Left renal cortex interstitium (tissue), 4 donors: ENCODE measurements around the gene CPLX3. TPM values are rescaled to one million over a fixed set of nuclear protein-coding genes. Genes with fewer than 3 reads are reported as not detected.
A peak's percentile ranks its signal among the peaks of the same experiment; 100 is the strongest.

Source experiments
- DNase-seq, 4 donors: peaks; one replicate each; pipeline ENCODE4 v3.0.0-alpha.2; 2013; ENCODE audit warnings: low read depth in 4 of 4, low spot score in 2 of 4, missing footprints in 1 of 4
- polyA plus RNA-seq, 4 donors: library from polyadenylated mRNA; unstranded; fragments of 120-200 nt; gene quantifications; one replicate each; pipeline ENCODE4 v1.2.1, GENCODE V29; 2013; ENCODE audit not compliant: insufficient read length in 4 of 4

CPLX3 gene
- polyA plus RNA-seq, 4 donors: 0.07 TPM; not detected in 3

DNA sequence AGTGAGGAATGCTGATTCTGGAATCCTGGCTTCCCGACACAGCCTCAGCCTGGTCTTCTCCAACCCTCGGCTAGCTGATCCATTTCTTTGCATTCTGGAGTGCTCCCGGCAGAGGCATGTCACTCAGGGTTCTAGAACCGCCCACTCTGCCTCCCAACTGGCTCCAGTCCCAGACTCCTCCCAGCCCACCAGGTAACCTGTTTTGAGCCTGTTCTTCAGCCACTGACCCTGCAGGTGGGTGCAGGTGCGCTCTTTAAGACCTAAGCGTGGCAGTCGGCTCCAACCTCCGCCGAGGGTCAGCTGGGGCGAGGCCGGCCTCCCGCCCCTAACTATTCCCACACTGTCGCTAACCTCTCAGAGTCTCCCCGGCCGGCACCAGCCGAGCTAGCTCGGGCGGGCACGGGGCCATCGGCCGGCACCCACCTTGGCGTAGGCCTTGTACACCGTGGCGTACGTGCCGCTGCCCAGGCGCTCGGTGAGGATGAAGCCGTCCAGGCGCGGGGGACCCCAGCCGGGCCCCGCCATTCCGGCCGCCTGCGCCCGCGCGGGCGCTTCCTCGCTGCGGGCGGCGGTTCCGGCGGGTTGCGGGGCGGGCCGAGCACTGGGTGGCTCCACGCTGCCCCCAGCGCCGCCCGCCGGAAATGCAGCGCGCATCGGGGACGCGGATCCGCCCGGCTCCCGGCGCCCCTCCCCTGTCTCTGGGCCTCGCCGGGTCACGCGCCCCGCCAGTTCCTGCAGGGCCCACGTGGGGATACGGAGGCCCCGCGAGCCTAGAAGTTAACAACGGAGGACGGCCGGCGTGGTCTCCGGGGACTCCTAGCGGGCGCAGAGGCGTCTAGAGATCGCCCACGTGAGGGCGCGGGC, 16.4 kb downstream of the CPLX3 start, which contains the start of gene ULK3:
Gene ULK3 (minus strand): TSS at position 576 of the 864 bp plus-strand sequence. CDS start 51 bp downstream, at position 525.
- DNase-seq: peak; percentile 63 to 81 (median 68)

DNA sequence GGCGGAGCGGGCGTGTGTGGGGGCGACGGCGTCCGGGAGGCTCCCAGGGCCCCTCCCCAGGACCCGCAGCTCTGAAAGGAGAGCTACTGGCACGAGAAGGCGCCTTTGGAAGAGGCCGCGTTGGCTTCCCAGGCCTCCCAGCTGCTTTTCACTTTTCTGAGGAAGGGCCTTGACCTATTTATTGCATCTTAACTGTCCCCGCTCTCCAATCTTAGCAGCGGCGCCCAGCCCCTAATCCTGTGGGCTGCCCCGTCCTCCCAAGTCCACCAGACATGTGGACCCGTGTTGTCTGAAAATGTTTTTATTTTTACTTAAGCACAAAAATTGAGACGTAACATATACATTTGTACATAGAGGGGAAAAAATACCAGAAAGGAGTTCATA, 17.0 kb downstream of the CPLX3 start:
- DNase-seq: no peak

DNA sequence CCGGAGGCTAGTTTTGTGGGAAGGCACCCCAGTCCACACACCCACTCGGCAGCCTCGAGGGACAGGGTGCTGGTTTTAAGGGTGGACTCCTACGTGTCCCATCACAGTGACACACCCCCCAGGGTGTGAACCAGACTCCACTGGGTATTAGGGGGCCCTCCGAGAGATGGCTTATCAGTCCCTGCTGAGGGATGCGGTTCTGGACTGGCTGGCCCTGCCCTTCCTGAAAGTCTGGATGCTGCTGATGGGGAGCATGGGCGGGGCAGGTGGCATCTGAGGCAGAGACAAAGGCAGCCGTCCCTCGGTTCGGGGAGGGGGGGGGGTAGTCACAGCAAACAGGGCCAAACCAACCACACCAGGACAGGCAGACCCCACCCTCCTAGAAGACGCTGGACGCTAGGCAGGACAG, 17.5 kb downstream of the CPLX3 start:
- no peak for DNase-seq

DNA sequence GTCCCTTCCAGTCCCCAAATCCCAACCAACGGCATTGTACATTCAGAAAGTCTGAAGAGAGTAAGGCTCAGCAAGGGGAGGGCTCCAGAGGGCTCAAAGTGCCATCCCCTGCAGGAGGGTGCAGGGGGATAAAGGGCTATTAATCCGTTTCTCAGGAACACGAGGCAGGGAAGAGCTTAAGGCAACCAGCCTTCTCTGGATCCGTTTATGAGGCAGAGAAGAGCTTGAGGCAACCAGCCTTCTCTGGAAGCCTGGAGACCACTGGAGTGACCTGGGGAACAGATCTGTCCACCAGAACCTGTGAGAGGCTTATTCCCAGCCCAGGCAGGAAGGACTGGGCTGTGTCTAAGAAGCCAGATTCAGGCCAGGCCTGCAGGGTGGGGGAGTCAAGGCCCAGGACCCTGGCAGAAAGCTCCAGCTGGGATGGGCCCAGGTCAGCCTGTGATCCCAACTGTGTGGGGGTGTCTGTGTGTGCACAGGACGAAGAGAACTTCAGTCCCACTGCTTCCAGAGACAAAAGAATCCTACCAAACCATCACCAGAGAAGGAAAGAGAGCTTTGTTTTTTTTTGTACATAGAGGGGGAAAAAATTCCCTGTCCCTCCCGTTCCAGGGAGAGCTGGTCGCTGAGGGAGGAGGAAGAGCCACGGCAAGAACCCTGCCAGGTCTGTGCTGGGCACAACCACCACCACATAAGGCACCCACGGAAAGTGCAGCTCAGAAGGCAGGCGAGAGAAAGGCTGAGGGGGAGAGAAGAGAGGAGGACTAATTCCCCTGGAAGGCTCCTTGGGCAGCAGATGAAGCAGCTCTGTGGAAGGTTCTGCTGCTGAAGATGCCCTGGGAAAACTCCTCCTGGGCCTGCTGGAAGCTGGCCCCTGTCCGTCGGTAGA, 18.1 kb downstream of the CPLX3 start:
- DNase-seq: no peak

DNA sequence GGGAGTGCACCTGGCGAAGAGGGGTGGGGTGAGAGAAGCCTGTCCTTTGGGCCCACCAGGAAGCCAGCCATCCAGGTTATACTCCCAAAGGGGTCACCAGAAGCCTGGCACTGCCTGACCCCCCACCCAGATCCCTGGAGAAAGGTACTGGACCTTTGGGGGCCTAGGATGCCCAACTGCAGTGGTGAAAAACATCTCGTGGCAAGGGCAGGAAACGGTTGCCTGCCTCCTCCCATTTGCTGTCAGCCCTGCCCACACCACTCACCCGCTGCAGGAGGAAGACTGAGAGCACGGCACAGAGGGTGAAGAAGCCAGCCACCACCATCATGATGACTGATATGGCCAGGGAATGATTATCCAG, 18.8 kb downstream of the CPLX3 start:
- no peak for DNase-seq

DNA sequence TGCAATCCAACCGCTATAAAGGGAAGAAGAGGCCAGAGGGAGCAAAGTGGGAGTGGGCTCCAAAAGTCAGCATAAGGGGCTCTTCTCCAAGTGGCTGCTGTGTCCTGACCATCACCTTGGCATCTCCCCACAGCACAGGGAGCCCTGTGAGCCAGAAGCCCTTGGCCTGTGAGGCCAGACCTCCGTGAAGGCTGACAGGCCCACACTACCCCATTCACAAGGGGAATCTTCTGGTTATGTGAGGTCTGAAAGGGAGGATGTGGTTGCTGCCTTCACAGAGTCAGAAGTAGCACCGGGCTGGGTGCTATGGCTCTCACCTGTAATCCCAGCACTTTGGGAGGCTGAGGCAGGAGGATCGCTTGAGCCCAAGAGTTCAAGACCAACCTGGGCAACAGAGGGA, 19.2 kb downstream of the CPLX3 start:
- DNase-seq: no peak

DNA sequence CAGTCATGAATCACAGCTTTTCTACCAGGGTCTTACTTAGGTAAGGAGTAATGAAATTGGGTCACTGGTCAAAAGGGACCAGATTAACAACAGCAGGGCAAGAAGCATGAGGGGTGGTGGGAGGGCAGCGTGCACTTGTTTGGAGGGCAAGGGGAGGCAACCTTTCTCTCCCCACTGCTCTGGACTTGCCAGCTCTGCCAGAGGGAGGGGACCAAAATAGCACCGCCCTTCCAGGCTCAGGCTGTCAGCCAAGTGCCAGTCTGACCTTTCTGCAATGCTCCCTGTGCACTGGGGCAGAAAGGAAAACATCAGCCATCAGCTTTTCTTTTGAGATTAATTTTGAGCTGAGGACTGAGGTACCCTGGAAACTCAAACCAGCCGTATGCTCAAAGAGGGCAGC, 21.0 kb downstream of the CPLX3 start:
- no peak for DNase-seq

DNA sequence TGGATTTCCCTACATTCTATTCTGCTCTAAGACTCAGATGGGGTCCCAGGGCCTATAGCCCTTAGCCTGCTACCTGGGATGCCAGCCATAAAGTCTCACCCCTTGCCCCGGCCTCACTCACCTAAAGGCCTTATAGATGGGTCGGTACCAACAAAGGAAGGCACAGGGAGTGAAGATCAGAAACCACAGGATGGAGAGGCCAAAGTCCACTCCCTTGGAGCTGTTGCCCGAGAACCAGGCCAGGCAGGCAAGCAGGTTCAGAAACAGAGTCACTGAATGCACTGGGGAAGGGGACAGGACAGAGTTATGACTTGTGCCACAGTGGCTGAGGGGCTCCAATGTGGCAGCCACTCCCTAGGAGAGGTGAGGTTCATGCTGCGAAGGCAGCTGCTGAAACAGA, 24.0 kb downstream of the CPLX3 start:
- DNase-seq: no peak

DNA sequence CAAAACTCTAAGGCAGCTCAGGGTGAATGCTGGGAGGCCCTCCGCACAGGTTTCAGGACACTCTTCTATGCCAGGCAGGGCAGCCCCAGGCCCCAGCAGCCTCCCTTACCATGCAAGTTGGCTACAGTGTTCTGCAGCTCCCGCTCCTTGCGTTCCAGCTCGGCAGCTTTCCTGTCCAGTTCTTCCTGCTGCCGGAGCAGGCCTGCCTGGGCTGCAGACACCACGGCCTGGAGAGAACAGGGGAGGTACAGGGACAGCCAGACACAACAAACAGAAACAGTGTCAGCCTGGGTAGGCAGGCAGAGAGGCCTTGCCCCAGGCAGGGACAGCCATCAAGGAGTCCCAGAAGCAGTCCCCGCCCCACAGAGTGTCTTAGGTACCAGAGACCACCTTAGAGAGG, 25.5 kb downstream of the CPLX3 start:
- DNase-seq: no peak

DNA sequence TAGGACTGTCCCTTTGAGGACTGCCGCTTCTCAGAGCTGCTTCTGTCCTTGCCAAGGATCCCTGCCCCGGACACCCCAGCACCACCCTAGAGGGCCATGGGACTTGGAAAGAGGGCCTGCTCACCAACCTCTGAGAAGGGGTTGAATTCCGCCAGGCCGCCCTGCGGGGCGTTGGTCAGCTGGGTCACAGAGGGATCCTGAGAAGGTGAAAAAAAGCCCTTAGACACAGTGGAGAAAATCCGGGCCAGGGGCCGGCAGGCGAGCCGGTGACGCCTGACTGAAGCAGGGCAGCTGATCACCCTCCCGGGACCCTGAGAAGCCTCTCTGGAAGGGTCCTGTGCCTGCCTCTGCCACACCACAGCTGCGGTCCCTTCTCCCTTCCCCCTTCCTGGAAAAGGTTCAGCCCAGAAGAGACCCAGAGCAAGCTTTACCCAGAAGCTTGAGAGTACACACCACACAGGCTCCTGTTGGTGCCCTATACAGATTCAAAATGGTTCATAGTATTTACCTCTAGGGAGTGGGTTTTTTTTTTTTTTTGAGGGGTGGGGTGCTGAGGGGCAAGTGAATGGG, 28.1 kb downstream of the CPLX3 start:
- no peak for DNase-seq

DNA sequence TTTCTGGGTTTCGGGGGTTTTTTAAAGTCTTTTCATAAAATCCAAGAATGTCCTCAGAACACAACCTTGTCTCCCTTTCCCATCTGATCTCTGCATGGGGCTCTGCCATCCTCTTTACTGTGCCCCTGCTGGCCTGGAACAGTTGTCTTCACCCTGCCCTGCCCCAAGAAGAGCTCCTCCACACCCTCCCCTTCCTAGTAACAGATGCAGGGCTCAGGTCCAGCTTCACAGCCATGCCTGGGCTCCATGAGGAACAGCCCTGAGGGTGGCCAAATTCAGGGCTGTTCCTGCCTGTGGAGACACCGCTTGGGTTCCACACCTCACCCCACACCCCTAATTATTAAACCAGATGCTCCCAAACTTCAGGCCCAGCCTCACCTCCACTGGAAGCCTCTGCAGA, 29.4 kb downstream of the CPLX3 start:
- no peak for DNase-seq

DNA sequence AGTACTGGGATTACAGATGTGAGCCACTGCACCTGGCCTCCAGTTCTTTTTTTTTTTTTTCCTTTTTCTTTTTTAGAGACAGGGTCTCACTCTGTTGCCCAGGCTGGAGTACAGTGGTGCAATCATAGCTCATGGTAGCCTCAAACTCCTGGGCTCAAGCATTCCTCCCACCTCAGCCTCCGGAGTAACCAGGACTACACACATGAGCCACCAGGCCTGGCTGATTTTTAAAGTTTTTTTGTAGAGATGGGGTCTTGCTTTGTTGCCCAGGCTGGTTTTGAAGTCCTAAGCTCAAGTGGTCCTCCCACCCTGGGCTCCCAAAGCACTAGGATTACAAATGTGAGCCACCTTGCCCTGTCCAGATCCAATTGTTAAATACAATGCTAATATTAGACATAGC, 30.1 kb downstream of the CPLX3 start:
- DNase-seq: no peak

DNA sequence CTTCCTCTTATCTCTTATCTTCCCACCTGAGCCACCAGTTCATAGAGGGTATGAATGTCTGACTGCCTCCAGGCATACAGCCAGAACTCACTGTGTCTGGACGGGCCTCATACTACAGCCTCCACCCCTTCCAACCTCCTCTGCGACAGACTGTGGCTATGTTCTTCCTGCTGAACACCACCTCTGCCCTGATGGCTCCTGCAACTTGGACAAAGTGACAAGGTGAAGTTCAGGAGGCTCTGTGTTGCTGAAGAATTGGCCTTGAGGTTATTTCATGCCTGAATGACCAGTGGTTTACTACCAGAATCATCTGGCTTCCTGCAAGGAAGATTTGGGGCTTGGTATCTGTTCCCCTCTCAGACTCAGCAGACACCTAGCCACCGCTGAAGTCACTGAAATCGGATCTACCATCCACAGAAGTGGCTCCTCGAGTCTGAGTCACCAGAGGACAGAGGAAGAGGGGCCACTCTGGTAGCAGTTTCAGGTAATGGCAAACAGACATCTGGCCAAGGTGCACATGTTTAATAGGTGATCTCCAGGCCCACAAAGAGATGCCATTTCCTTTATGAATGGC, 30.7 kb downstream of the CPLX3 start:
- no peak for DNase-seq

DNA sequence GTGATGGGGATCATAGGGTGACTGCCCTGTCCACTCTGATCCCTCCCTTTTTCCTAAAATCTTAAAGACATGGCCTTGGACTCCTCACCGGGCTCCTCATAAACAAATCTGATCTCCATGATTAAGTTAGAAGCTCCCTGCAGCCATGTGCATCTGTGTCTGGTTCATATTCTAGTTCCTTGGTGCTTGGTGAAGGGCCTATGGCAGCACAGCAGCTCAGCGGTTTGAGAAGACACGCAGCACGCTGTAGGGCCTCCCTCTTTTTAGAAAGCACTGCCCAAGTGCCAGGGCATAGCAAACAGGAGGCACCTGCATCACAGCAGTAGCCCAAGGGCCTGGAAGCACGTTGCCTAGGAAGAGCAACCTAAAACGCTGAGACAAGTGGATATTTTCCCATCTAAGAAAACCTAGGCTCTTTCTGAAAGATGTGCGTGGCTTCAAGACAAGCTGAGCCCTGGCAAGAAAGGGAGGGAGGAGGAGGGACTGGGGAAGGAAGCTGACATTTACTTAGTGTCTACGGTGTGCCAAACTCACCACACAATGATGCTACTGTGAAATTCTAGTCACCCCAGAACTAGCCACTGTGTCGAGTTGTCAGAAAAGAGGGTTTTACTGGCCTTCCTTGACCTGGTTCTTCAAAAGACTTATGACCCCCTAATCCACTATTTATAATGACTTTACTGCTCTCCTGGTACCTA, 31.4 kb downstream of the CPLX3 start:
- no peak for DNase-seq

DNA sequence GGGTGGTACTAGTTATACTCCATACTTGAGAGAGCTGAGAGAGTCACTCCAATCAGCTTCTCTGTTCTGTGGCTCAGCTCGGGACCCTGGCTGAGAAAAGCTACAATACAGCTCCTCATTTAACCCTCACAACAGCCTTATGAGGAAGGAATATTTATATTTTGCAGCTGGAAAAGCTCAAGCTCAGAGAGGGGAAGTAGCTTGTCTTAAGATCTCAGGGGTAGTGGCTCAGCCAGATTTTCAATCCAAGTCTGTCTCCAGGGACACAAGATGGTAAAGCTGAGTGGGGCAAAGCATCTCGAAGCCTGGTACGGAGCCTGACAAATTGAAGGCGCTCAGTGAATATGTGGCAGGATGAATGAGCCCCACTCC, 31.9 kb downstream of the CPLX3 start:
- no peak for DNase-seq

DNA sequence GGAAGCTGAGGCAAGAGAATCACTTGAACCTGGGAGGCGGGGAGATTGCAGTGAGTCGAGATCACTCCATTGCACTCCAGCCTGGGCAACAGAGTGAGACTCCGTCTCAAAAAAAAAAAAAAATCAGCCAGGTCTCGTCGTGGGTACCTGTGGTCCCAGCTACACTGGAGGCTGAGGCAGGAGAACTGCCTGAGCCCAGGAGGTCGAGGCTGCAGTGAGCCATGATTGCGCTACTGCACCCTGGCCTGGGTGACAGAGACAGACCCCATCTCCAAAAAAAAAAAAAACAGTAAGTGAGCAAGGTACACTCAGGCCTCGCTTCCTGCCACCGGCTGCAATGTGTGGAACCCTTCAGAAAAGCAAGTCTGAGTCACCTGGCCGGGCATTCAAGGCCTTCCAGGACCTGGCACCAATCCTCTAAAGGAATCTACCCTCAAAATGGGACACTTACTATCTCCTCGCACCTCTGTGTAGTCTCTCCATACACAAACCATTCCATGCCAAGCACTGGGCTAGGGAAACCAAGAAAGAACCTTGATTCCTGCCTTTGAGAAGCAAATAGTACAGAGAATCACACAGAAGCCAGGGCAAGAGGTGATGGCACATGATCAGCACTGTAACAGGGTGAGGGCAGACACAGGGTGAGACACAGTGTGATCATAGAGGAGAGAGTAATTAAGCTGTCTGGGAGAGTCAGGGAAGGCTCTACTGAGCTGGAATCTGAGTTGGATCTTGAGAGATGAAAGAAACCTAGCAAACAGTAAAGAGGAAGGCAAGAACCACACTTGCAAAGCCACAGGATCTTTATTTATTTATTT, 37.0 kb downstream of the CPLX3 start:
- DNase-seq: no peak

DNA sequence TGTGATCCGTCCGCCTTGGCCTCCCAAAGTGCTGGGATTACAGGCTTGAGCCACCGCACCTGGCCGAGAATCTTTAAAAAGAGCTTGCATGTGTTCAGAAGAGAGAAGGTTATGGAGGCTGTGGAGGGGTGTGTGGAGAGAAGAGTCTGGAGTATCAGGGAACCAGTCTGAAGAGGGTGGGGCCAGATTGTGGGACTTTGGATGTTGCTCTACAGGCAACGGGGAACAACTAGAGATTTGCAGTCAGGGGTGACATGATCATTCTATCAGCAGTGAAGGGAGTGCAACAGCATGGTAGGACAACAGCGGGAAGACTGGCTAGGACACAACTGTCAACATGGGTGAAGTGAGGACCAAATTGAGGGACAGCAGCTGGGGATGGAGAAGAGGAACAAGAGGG, 37.9 kb downstream of the CPLX3 start:
- DNase-seq: no peak

DNA sequence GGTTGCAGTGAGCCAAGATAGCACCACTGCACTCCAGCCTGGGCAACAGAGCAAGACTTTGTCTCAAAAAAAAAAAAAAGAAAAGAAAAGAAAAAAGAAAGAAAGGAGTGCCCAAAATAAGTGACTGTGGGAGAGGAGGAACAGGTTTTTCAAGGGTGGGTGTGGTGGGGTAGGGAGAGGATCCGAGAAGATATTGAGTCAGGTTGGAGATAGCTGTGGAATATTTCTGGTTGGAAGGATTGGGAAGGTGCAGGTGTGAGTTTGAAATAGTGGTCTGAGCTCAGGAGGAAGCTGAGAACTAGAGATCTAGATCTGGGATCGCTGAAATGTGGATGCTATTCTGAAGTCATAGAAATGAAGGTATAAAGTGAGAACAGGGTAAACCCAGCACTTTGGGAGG, 38.9 kb downstream of the CPLX3 start:
- no peak for DNase-seq

DNA sequence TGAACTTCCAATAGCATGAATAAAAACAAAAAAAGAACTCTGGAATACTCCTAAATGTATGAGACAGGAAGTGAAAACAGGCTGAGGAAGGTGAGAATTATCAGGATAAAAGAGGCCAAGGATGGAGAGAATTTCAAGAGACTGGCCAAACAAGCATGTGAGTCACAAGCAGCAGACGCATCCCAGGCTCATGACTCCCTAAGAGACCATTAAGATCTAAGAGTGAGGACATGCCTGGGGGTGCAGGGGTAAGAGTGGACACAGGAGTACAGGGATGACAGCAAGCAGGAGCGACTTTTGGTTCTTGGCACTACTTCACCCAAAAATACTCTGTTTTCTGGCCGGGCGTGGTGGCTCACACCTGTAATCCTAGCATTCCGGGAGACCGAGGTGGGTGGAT, 39.7 kb downstream of the CPLX3 start:
- DNase-seq: no peak
